ENCODE results near the gene ZNF683.

The ZNF683 gene

DNA sequence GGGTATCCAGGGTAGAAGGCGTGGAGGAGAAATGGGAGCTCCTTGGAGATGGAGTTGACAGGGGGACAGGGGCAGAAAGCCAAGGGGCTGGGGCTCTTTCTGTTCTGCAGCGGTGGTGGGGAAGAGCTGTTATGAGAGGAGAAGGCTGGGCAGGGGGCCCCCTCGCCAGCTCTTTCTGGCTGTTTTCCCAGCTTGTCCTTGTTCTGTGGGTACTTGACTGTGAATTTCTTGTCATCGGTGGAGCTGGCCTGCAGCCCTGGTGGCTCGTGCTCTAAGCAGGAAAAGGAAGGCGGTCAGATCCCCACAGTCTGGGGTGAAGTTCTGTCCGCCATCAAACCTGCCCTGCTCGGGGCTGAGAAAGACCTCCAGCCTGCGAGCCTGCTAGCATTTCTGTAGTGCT lies 7.6 kb downstream of the ZNF683 start:
- no peak overlapping the region for H3K9ac ChIP-seq (ENCODE audit: low read depth, low read length)

DNA sequence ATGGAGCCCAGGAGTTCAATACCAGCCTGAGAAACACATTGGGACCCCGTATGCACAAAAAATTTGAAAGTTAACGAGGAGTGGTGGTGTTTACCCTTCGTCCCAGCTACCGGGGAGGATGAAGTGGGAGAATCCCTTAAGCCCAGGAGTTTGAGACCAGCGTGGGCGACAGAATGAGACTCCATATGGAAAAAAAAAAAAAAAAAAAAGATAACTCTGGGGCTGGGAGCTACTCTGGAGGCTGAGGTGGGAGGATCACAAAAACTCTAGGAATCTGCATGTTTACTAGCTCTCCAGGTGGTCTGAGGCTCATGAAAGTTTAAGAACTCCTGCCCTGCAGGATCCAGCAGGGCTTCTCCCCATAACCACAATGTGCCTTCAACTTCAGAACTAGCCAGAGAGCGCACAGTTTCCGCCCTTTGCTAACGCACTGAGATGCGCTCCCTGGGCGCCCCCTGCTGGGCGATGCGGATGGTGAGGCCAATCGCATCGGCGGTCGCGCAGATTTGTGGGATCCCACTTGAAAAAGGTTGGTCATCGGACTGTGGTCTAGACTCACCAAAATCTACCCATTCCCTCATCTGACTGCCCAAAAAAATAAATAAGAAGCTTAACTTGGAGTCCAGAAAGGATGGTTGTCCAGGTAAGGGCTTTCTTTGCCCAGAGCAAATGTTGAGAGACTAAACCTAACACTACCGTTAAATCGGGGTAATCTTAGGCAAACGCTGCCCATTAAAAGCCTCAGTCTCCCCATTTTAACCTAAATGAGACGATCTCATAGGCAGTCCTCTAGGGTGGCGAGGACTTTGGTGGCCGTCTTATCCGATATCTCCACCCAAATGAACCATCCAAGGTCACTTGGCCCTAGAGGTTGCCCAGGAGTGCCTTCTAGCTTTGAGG lies 8.8 kb downstream of the ZNF683 start:
- Histone ChIP-seq H3K27me3 (ENCODE audit: insufficient read depth, low read length, poor library complexity) (no peaks in the 10 kb centered on the region), H2AFZ (ENCODE audit: low read depth, low read length) (no peak overlapping the region), H3K4me3 (ENCODE audit: low read depth in 1 of 2, low read length in 2 of 2) (no peak overlapping the region), H3K9ac (ENCODE audit: low read depth, low read length) (no peak overlapping the region), H3K9me3 (ENCODE audit: insufficient read depth, low read length, severe bottlenecking) (no peaks in the 10 kb centered on the region), H4K20me1 (ENCODE audit: insufficient read depth, low read length) (no peaks in the 10 kb centered on the region; the same call in none of the 2 replicates), H3K4me1 (ENCODE audit: insufficient read depth, low read length) (peaks cover 6% of the 10 kb centered on the region; the same call in 1 of the 2 replicates), H3K4me2 (ENCODE audit: insufficient read depth, low read length) (no peak overlapping the region), H3K27ac (ENCODE audit: low read length) (no peak overlapping the region), H3K79me2 (ENCODE audit: insufficient read depth, low read length) (no peaks in the 10 kb centered on the region), H3K36me3 (ENCODE audit: insufficient read depth, low read length) (no peaks in the 10 kb centered on the region)
- no peak for TF ChIP-seq EZH2 (IDR thresholded peaks at IDR 0.05; ENCODE audit: borderline replicate concordance, low read depth, low read length, severe bottlenecking)
- TF ChIP-seq, protein P1, sequence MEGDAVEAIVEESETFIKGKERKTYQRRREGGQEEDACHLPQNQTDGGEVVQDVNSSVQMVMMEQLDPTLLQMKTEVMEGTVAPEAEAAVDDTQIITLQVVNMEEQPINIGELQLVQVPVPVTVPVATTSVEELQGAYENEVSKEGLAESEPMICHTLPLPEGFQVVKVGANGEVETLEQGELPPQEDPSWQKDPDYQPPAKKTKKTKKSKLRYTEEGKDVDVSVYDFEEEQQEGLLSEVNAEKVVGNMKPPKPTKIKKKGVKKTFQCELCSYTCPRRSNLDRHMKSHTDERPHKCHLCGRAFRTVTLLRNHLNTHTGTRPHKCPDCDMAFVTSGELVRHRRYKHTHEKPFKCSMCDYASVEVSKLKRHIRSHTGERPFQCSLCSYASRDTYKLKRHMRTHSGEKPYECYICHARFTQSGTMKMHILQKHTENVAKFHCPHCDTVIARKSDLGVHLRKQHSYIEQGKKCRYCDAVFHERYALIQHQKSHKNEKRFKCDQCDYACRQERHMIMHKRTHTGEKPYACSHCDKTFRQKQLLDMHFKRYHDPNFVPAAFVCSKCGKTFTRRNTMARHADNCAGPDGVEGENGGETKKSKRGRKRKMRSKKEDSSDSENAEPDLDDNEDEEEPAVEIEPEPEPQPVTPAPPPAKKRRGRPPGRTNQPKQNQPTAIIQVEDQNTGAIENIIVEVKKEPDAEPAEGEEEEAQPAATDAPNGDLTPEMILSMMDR (IDR thresholded peaks at IDR 0.05; ENCODE audit: borderline replicate concordance, extremely low read depth, low read length, poor library complexity, severe bottlenecking), result peak; percentile 96
- ATAC-seq (ENCODE audit: insufficient read depth, low read depth), result peak; percentile 98
- DNase-seq, result peak; percentile 86

More for the DNA sequence above, 7.6 kb downstream of the ZNF683 start:
- Histone ChIP-seq H3K4me1 (ENCODE audit: insufficient read depth, low read length) (peaks cover 6% of the 10 kb centered on the region; the same call in 1 of the 2 replicates), H3K9me3 (ENCODE audit: insufficient read depth, low read length, severe bottlenecking) (no peaks in the 10 kb centered on the region), H3K4me2 (ENCODE audit: insufficient read depth, low read length) (no peak overlapping the region), H3K27ac (ENCODE audit: low read length) (no peak overlapping the region), H3K79me2 (ENCODE audit: insufficient read depth, low read length) (no peaks in the 10 kb centered on the region), H3K27me3 (ENCODE audit: insufficient read depth, low read length, poor library complexity) (no peaks in the 10 kb centered on the region), H3K4me3 (ENCODE audit: low read depth in 1 of 2, low read length in 2 of 2) (no peak overlapping the region), H3K36me3 (ENCODE audit: insufficient read depth, low read length) (no peaks in the 10 kb centered on the region), H2AFZ (ENCODE audit: low read depth, low read length) (no peak overlapping the region), H4K20me1 (ENCODE audit: insufficient read depth, low read length) (no peaks in the 10 kb centered on the region; the same call in none of the 2 replicates)
- DNase-seq (no peak), ATAC-seq (ENCODE audit: insufficient read depth, low read depth) (no peak)
- TF ChIP-seq, protein P1 (IDR thresholded peaks at IDR 0.05; ENCODE audit: borderline replicate concordance, extremely low read depth, low read length, poor library complexity, severe bottlenecking), result no peak
- no peak for TF ChIP-seq EZH2 (IDR thresholded peaks at IDR 0.05; ENCODE audit: borderline replicate concordance, low read depth, low read length, severe bottlenecking)

DNA sequence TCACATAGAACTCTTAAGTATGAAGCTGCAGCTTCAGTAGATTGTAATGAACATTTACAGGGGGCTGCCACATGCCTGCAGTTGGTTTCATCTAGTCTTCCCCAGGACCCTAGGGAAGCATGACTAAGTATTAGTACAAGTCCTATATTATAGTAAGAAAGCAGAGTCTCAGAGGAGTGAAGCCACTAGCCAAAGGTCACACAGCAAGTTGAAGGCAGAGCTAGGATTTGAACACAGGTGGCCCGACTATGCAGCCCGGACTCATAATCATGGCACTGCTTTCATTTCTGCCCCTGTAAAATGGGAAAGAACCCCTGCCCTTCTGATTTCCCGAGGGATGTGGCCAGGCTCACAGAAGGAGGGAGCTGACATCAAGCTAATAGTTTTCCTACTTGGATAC lies 10.2 kb downstream of the ZNF683 start:
- Histone ChIP-seq H3K4me2 (ENCODE audit: insufficient read depth, low read length) (no peak overlapping the region), H3K27me3 (ENCODE audit: insufficient read depth, low read length, poor library complexity) (no peaks in the 10 kb centered on the region), H3K9me3 (ENCODE audit: insufficient read depth, low read length, severe bottlenecking) (no peaks in the 10 kb centered on the region), H3K79me2 (ENCODE audit: insufficient read depth, low read length) (no peaks in the 10 kb centered on the region), H3K9ac (ENCODE audit: low read depth, low read length) (no peak overlapping the region), H3K36me3 (ENCODE audit: insufficient read depth, low read length) (no peaks in the 10 kb centered on the region), H3K27ac (ENCODE audit: low read length) (no peak overlapping the region), H3K4me1 (ENCODE audit: insufficient read depth, low read length) (peaks cover 6% of the 10 kb centered on the region; the same call in 1 of the 2 replicates), H3K4me3 (ENCODE audit: low read depth in 1 of 2, low read length in 2 of 2) (no peak overlapping the region), H4K20me1 (ENCODE audit: insufficient read depth, low read length) (no peaks in the 10 kb centered on the region; the same call in none of the 2 replicates), H2AFZ (ENCODE audit: low read depth, low read length) (no peak overlapping the region)
- TF ChIP-seq, protein P1 (IDR thresholded peaks at IDR 0.05; ENCODE audit: borderline replicate concordance, extremely low read depth, low read length, poor library complexity, severe bottlenecking), result no peak
- no peak for TF ChIP-seq EZH2 (IDR thresholded peaks at IDR 0.05; ENCODE audit: borderline replicate concordance, low read depth, low read length, severe bottlenecking)
- DNase-seq (no peak), ATAC-seq (ENCODE audit: insufficient read depth, low read depth) (no peak)

All from DND-41 (cell line).